ENCODE measurements around the gene PCGF1.
A peak's percentile ranks its signal among the peaks of the same experiment; 100 is the strongest.
"Not testable (repeated sequence)": the region's sequence is repeated elsewhere in the genome, so short reads cannot be mapped to it uniquely, and the experiment has no call there.

The PCGF1 gene

DNA sequence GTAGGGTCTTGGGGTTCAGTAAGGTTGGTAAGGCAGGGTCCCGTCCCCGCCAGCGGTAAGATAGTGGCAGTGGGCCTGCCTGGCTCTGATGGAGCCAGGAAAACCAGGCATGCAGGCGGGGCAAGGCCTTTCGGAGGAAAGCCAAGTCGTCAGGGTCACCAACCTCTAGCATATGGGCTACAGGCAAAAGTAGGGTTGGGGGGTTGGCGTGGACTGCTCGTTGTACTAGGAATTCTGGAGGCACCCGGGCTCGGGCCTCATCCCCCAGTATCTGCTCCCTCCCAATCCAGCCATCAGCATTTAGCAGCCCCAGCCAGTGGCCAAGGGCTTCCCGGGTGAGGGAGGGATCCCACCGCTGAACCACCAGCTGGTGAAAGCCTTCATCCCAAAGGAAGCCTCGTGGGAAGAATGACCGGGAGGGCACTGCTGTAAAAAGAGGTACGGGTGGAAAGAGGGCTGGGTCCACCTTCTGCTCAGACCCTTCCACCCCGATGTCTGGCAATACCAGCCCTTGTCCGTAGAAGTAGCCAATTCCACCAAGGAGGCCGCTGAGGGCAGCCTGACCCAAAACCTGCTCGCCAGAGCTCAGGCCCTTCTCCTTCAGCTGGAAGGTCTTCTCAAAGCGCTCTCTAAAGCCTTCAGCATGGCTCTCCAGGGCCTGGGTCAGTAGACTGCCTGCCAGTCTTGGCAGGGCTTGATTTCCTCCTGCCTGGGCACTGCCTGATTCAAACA is 45.3 kb downstream of the PCGF1 start:
- ATAC-seq (no peak), DNase-seq (no peak)
- Mint-ChIP-seq H3K4me1 (peaks cover 45% of the 10 kb centered on the region), H3K4me3 (no peak overlapping the region), H3K27ac (peak overlapping the region; percentile 62), H3K36me3 (ENCODE audit: low read depth) (peaks cover 13% of the 10 kb centered on the region), H3K27me3 (peaks cover 2% of the 10 kb centered on the region), H3K9me3 (no peaks in the 10 kb centered on the region)

- ATAC-seq (no peak), DNase-seq (no peak)
- Mint-ChIP-seq H3K4me3 (no peak overlapping the region), H3K27ac (no peak overlapping the region), H3K4me1 (peaks cover 53% of the 10 kb centered on the region), H3K9me3 (no peaks in the 10 kb centered on the region), H3K36me3 (ENCODE audit: low read depth) (peaks cover 20% of the 10 kb centered on the region), H3K27me3 (peaks cover 2% of the 10 kb centered on the region)
Observed at GRCh38 chr2:74461187-74462053, 46.1 kb downstream of the PCGF1 start.

DNA sequence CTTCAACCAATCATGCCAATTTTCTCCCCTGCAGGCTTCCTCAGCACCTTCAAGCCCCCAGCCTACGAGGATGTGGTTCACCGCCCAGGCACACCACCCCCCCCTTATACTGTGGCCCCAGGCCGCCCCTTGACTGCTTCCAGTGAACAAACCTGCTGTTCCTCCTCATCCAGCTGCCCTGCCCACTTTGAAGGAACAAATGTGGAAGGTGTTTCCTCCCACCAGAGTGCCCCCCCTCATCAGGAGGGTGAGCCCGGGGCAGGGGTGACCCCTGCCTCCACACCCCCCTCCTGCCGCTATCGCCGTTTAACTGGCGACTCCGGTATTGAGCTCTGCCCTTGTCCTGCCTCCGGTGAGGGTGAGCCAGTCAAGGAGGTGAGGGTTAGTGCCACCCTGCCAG is 47.3 kb downstream of the PCGF1 start:
- Mint-ChIP-seq H3K4me3 (peak overlapping the region; percentile 98), H3K36me3 (ENCODE audit: low read depth) (peaks cover 23% of the 10 kb centered on the region), H3K4me1 (peaks cover 60% of the 10 kb centered on the region)
- not testable (repeated sequence) for H3K27ac Mint-ChIP-seq, ATAC-seq, H3K9me3 Mint-ChIP-seq, H3K27me3 Mint-ChIP-seq, DNase-seq

DNA sequence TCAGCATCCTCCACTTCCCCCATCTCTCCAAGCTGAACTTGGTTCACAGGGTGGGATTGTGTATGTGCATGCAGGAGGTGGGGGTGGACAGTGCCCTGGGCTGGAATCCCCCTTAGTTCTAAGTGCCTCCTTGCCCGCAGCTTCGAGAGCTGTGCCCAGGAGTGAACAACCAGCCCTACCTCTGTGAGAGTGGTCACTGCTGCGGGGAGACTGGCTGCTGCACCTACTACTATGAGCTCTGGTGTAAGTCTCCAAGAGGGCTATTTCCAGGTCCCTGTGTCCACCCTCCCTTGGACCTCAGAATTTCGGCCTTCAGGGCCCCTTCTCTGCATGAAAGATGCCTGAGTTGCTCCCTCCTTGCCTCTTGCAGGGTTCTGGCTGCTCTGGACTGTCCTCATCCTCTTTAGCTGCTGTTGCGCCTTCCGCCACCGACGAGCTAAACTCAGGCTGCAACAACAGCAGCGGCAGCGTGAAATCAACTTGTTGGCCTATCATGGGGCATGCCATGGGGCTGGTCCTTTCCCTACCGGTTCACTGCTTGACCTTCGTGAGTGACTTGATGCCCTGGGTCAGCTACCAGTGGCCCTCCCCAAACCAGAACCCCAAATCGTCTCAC is 47.9 kb downstream of the PCGF1 start:
- Mint-ChIP-seq H3K4me1 (peaks cover 65% of the 10 kb centered on the region), H3K4me3 (peak overlapping the region; percentile 98), H3K27ac (peak overlapping the region; percentile 63), H3K36me3 (ENCODE audit: low read depth) (peaks cover 25% of the 10 kb centered on the region)
- H3K9me3 Mint-ChIP-seq, ATAC-seq, H3K27me3 Mint-ChIP-seq, DNase-seq: not testable (repeated sequence)

DNA sequence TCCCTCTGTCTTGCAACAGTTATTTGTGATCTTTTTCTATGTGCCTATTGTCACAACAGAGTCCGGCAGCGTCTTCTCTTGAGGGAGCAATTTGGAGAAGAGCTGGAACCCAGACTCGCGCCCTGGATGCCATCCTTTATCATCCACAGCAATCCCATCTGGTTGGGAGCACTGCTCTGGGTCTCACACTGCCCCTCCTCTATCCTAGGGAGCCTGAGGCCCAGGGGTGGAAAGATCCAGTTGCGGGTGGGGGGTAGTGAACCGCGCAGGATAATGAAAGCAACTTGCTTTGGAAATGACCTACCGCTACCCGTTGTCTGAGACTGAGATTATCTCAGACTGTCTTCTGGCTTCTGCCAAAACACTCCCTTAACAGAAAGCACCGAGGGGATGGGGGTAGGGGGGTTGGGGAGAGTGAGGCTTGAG is 48.5 kb downstream of the PCGF1 start:
- Mint-ChIP-seq H3K27ac (peak overlapping the region; percentile 97), H3K27me3 (peaks cover 2% of the 10 kb centered on the region), H3K36me3 (ENCODE audit: low read depth) (peaks cover 22% of the 10 kb centered on the region), H3K9me3 (no peaks in the 10 kb centered on the region), H3K4me3 (peak overlapping the region; percentile 98), H3K4me1 (peaks cover 67% of the 10 kb centered on the region)
- no peak for DNase-seq
- no peak for ATAC-seq

DNA sequence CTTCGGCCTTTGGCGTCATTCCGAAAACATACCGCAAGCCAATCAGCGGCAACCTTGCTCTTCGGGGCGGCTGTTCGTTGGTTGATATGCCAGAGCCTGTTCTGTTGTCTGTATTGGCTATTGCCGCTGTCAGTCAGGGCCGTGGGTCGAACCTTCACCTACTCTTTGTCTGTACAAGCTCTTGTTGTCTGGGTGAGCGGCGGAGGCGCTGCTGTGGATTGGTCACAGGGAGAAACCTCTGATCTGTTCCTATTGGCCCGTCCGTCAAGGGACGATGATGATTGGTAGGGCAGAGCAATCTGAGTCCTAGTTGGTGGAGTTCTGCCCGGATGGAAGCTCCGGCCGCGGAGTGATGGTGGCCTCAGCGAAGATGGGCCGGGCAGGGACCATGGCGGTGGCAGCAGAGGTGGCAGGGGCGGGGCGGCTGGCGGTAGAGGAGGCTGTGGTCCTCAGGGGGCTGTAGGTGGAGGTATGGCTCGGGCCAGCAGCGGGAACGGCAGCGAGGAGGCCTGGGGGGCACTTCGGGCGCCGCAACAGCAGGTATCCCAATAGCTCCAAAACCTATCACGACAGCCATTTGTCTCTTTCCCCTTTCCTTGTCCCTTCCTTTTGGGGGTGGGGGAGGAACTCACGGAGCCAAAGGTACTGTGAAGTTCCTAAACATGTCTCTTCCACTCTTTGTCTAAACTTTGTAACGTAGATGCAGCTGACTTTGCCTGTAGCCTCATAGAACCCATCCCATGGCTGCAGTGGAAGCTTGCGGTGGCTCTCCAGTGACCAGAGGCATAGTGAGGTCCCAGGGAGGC is 49.2 kb downstream of the PCGF1 start, which contains the start of gene WBP1:
TSS of gene WBP1 (plus strand) at position 307 of the 806 bp plus-strand sequence. CDS start at position 472, 165 bp downstream.
- H3K27me3 Mint-ChIP-seq, result peaks cover 2% of the 10 kb centered on the region
- ATAC-seq (peak; percentile 89), DNase-seq (peak; percentile 98)
- no peaks in the 10 kb centered on the region for H3K9me3 Mint-ChIP-seq
- H3K27ac Mint-ChIP-seq, result peak within 1 kb of the TSS; percentile 97
- peaks cover 21% of the 10 kb centered on the region for H3K36me3 Mint-ChIP-seq (ENCODE audit: low read depth)
- peak within 1 kb of the TSS; percentile 98 for H3K4me3 Mint-ChIP-seq
- peaks cover 62% of the 10 kb centered on the region for H3K4me1 Mint-ChIP-seq

GRCh38 chr2:74457549-74458131 is 49.9 kb downstream of the PCGF1 start:
- Mint-ChIP-seq H3K36me3 (ENCODE audit: low read depth) (peaks cover 20% of the 10 kb centered on the region), H3K4me1 (peaks cover 61% of the 10 kb centered on the region), H3K27ac (peak overlapping the region; percentile 97), H3K9me3 (no peaks in the 10 kb centered on the region), H3K4me3 (peak overlapping the region; percentile 98), H3K27me3 (peaks cover 2% of the 10 kb centered on the region)
- ATAC-seq (peak; percentile 41), DNase-seq (peak; percentile 87)

- Mint-ChIP-seq H3K4me1 (peaks cover 65% of the 10 kb centered on the region), H3K9me3 (no peaks in the 10 kb centered on the region), H3K4me3 (peak overlapping the region; percentile 98), H3K27me3 (peaks cover 2% of the 10 kb centered on the region), H3K27ac (peak overlapping the region; percentile 97), H3K36me3 (ENCODE audit: low read depth) (peaks cover 17% of the 10 kb centered on the region)
- no peak for DNase-seq
- ATAC-seq, result no peak
Observed at GRCh38 chr2:74457129-74457548, 50.4 kb downstream of the PCGF1 start.
